HepG2 (cell line): ENCODE data around the gene ADAM10. TPM values are rescaled to one million over a fixed set of nuclear protein-coding genes. Genes with fewer than 3 reads are reported as not detected.

Experiments used
- ATAC-seq: fragments of 200-7000 bp; cut with Tn5 transposase; 3 replicates; pipeline ENCODE4 v1.9.1; 2020; ENCODE audit warnings: mild to moderate bottlenecking, moderate library complexity
- BruUV-seq: library from RNA; stranded (reverse); fragments of 400-500 nt; replicated peaks from 2 replicates; lab custom pipeline; 2021; lab: Mats Ljungman, UMichigan
- CTCF ChIA-PET: fragments of 300-600 bp; formaldehyde crosslinking; extraction: SDS; loops from one replicate; lab custom pipeline; 2021; ENCODE audit warnings: low total read pairs, inconsistent platforms, low intra/inter-chr PET ratio; lab: Yijun Ruan, JAX
- POLR2A ChIA-PET: fragments of 350-600 bp; sonication (Branson Sonifier 250); formaldehyde crosslinking; loops from one replicate; lab custom pipeline; 2020; ENCODE audit warnings: antibody characterized with exemption, inconsistent platforms; lab: Yijun Ruan, JAX
- DNase-seq: peaks from one replicate; pipeline ENCODE4 v3.0.0-alpha.2; 2015; ENCODE audit warnings: low spot score
- FAIRE-seq: peaks from 3 replicates; lab custom pipeline; 2011; peaks lifted over from hg19 to GRCh38; lab: Jason Lieb, UNC
- H2AFZ ChIP-seq: one replicate; pipeline ENCODE4 v1.6.1; 2011; ENCODE audit warnings: low read length, inconsistent platforms
- H3K27ac ChIP-seq: fragments of 300-600 bp; 3 replicates; pipeline ENCODE4 v1.8.0; 2011; ENCODE audit warnings: mixed run types, mild to moderate bottlenecking, mixed read lengths, low read length, inconsistent platforms; ENCODE audit not compliant: insufficient read depth; ENCODE audit errors: extremely low read length
- H3K27me3 ChIP-seq, 2 experiments: fragments of 200-600 bp in 1 of 2; 2 replicates in 1 of 2; 3 replicates in 1 of 2; pipeline versions ENCODE4 v1.6.0 to v1.8.0; 2011; ENCODE audit warnings: low read length in 2 of 2, mild to moderate bottlenecking in 2 of 2, moderate library complexity in 2 of 2, inconsistent platforms in 1 of 2; ENCODE audit not compliant: insufficient read depth in 2 of 2, control insufficient read depth in 1 of 2
- H3K36me3 ChIP-seq, 2 experiments: fragments of 200-600 bp in 1 of 2; replicated peaks in 1 of 2; 2 replicates in 1 of 2; 3 replicates in 1 of 2; pipeline versions ENCODE4 v1.5.1 to v1.8.0; 2011; ENCODE audit warnings: low read length in 2 of 2, inconsistent platforms in 1 of 2; ENCODE audit not compliant: insufficient read depth in 2 of 2, control insufficient read depth in 1 of 2
- H3K4me1 ChIP-seq: 2 replicates; pipeline ENCODE4 v1.5.1; 2012; ENCODE audit warnings: low read length, inconsistent platforms; ENCODE audit not compliant: insufficient read depth
- H3K4me2 ChIP-seq: 2 replicates; pipeline ENCODE4 v1.6.0; 2011; ENCODE audit warnings: low read depth, low read length, inconsistent platforms
- H3K4me3 ChIP-seq, 3 experiments: fragments of 200-600 bp in 1 of 3; sonication (generic), shearing (Covaris generic) in 1 of 3; replicated peaks in 1 of 3; 2 replicates each; pipeline ENCODE4 v1.5.1; 2011 to 2016; ENCODE audit warnings: low read length in 3 of 3, inconsistent platforms in 2 of 3, low read depth in 2 of 3, mild to moderate bottlenecking in 2 of 3, control low read depth in 1 of 3, mixed read lengths in 1 of 3; ENCODE audit not compliant: insufficient read depth in 1 of 3
- H3K79me2 ChIP-seq: one replicate; pipeline ENCODE4 v1.6.1; 2011; ENCODE audit warnings: low read length, inconsistent platforms; ENCODE audit not compliant: insufficient read depth
- H3K9ac ChIP-seq: 2 replicates; pipeline ENCODE4 v1.6.0; 2011; ENCODE audit warnings: mild to moderate bottlenecking, low read depth, low read length, inconsistent platforms; ENCODE audit not compliant: insufficient read depth
- H3K9me3 ChIP-seq: 2 replicates; pipeline ENCODE4 v1.5.1; 2012; ENCODE audit warnings: mild to moderate bottlenecking, low read length
- H4K20me1 ChIP-seq: 2 replicates; pipeline ENCODE4 v1.6.0; 2011; ENCODE audit warnings: inconsistent platforms, mild to moderate bottlenecking, low read length, moderate library complexity; ENCODE audit not compliant: insufficient read depth
- ASH2L ChIP-seq: fragments of 300-600, 200-600 bp; sonication (generic); IDR thresholded peaks from 2 replicates; pipeline ENCODE4 v1.7.0; 2017; ENCODE audit warnings: low read depth, mild to moderate bottlenecking, moderate library complexity, mixed read lengths, low read length; ENCODE audit not compliant: insufficient read length
- ATF7-NPFF ChIP-seq: sonication (generic); formaldehyde crosslinking; IDR thresholded peaks from 2 replicates; pipeline ENCODE4 v1.8.1; 2023; ENCODE audit warnings: mild to moderate bottlenecking, low read depth, missing genetic modification reagents, moderate library complexity
- CAMTA2 ChIP-seq: sonication (generic); formaldehyde crosslinking; IDR thresholded peaks from 2 replicates; pipeline ENCODE4 v1.4.0; 2020; ENCODE audit warnings: mild to moderate bottlenecking, missing genetic modification reagents, borderline replicate concordance
- FOSL1 ChIP-seq: sonication (generic); formaldehyde crosslinking; IDR thresholded peaks from 2 replicates; pipeline ENCODE4 v1.9.0; 2021; ENCODE audit warnings: missing genetic modification reagents, borderline replicate concordance
- GATA4 ChIP-seq: sonication (generic); IDR thresholded peaks from 2 replicates; pipeline ENCODE4 v1.6.1; 2016; ENCODE audit warnings: antibody characterized with exemption, low read depth, borderline replicate concordance
- MAFF ChIP-seq: IDR thresholded peaks from 2 replicates; pipeline ENCODE4 v1.6.1; 2011; ENCODE audit warnings: low read depth, low read length, improper control_type of control experiment
- MAFK ChIP-seq, 2 experiments: IDR thresholded peaks in 1 of 2; conservative IDR thresholded peaks in 1 of 2; 2 replicates each; pipeline ENCODE4 v1.6.1; 2011; ENCODE audit warnings: improper control_type of control experiment in 2 of 2, low read length in 2 of 2
- NCOA5 ChIP-seq: sonication (generic); formaldehyde crosslinking; IDR thresholded peaks from 2 replicates; pipeline ENCODE4 v1.4.0; 2020; ENCODE audit warnings: missing genetic modification reagents
- NFE2 ChIP-seq: sonication (generic); formaldehyde crosslinking; IDR thresholded peaks from 2 replicates; pipeline ENCODE4 v1.4.0; 2020; ENCODE audit warnings: missing genetic modification reagents
- TCF12 ChIP-seq, 2 experiments: fragments of 450-650 bp in 1 of 2; sonication (generic) in 1 of 2; formaldehyde crosslinking in 1 of 2; IDR thresholded peaks; 2 replicates each; pipeline versions ENCODE4 v1.6.1 to v1.8.0; 2017 to 2022; ENCODE audit warnings: antibody characterized with exemption in 1 of 2, mild to moderate bottlenecking in 1 of 2, missing genetic modification reagents in 1 of 2, moderate library complexity in 1 of 2
- YEATS4 ChIP-seq: sonication (generic); formaldehyde crosslinking; IDR thresholded peaks from 2 replicates; pipeline ENCODE4 v1.4.0; 2020; ENCODE audit warnings: missing genetic modification reagents, borderline replicate concordance
- ZNF460 ChIP-seq: sonication (generic); formaldehyde crosslinking; IDR thresholded peaks from 2 replicates; pipeline ENCODE4 v1.5.1; 2020; ENCODE audit warnings: missing genetic modification reagents, mild to moderate bottlenecking, borderline replicate concordance
- ZNF775 ChIP-seq: sonication (generic); formaldehyde crosslinking; IDR thresholded peaks from 2 replicates; pipeline ENCODE4 v1.4.0; 2020; ENCODE audit warnings: missing genetic modification reagents, mild to moderate bottlenecking, moderate library complexity, borderline replicate concordance
- WGBS: methylation state at CpG from one replicate; pipeline ENCODE4 v1.1.6; 2017; ENCODE audit warnings: low lambda C conversion rate; 5-methylcytosine and 5-hydroxymethylcytosine counted together
- in situ Hi-C: cut with HindIII; loops from 2 replicates; pipeline ENCODE4 v1.10.0; 2017; ENCODE audit warnings: low pct_unique_long_range_greater_than_20kb; ENCODE audit not compliant: extremely low pct_ligation_motif_present
- intact Hi-C: fragments of 100-400 bp; cut with micrococcal nuclease; formaldehyde crosslinking; loops from one replicate; pipeline ENCODE4 v1.10.0; 2022; ENCODE audit not compliant: unreplicated experiment
- polyA plus RNA-seq, 8 experiments: library from polyadenylated mRNA; depleted of rRNA in 3 of 8; stranded (reverse) in 7 of 8; unstranded in 1 of 8; fragments of >200 nt; fragmentation: Illumina TruSeq in 4 of 8; extraction: Trizol in 4 of 8; gene quantifications; 2 replicates each; pipeline versions ENCODE4 v1.2.1 to v1.2.3, GENCODE V29; 2011 to 2016; ENCODE audit warnings: low read depth in 4 of 8, missing spikeins in 1 of 8, mixed read lengths in 1 of 8; ENCODE audit not compliant: insufficient read depth in 1 of 8
- total RNA-seq, 5 experiments: library from RNA; depleted of rRNA; stranded (reverse); fragments of >200 nt; fragmentation: Illumina TruSeq; extraction: Trizol; gene quantifications; 2 replicates each; pipeline ENCODE4 v1.2.3, GENCODE V29; 2016; ENCODE audit warnings: low read depth in 1 of 5
- TF ChIP-seq, protein P1 (sequence below): sonication (generic); formaldehyde crosslinking; IDR thresholded peaks from 2 replicates; pipeline ENCODE4 v1.4.0; 2020; ENCODE audit warnings: low read depth, mild to moderate bottlenecking, missing genetic modification reagents
- TF ChIP-seq, protein P2 (sequence below): sonication (generic); formaldehyde crosslinking; IDR thresholded peaks from 2 replicates; pipeline ENCODE4 v1.5.0; 2020; ENCODE audit warnings: missing genetic modification reagents, mild to moderate bottlenecking, borderline replicate concordance

The ADAM10 gene
- total and polyA plus RNA-seq, 2 of the 13 experiments (the other 11 are each of a cell fraction or from before 2014, with no cell fraction given) = 92.7 to 125 TPM

DNA sequence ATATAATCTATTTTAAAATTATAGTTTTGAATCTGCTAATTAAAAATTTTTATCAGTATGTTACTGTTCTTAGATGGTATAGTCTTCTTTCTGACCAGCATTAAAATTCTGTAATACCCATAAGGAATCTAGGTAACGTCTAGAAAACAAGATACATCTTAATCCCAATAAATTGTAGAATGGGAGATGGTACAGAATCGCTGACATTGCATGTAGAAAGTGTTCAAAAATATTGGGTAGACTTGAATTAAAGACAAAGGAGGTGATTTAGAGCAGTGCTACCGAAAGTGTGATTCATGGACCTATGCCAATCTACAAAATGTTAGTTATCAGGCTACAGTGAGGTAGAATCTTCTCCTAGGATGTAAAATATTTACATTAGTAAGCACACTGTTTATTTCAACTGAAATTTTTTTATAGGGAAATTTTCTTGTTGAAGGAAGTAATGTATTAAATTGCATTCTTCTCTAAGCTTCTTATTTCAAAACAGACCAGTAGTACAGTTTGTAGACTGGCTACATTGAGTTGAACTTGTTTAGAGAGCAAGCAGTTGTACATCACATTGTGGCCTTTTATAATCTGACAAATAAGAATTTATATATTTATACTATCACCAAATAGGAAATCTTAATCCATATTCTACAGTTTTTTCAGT is 38.7 kb upstream of the ADAM10 start:
- DNase-seq (no peak), ATAC-seq (no peak), FAIRE-seq (no peak)
- no peak for TF ChIP-seq FOSL1 (CRISPR knock-in tag)
- TF ChIP-seq MAFK (conservative IDR thresholded peaks at IDR 0.05 in 1 of 2, IDR thresholded peaks at IDR 0.05 in 1 of 2; ENCODE audit: low read length in 2 of 2) = peak; percentile 81 to 90
- TF ChIP-seq, protein P1, sequence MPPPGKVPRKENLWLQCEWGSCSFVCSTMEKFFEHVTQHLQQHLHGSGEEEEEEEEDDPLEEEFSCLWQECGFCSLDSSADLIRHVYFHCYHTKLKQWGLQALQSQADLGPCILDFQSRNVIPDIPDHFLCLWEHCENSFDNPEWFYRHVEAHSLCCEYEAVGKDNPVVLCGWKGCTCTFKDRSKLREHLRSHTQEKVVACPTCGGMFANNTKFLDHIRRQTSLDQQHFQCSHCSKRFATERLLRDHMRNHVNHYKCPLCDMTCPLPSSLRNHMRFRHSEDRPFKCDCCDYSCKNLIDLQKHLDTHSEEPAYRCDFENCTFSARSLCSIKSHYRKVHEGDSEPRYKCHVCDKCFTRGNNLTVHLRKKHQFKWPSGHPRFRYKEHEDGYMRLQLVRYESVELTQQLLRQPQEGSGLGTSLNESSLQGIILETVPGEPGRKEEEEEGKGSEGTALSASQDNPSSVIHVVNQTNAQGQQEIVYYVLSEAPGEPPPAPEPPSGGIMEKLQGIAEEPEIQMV (CRISPR knock-in tag) = no peak
- TF ChIP-seq MAFF = peak; percentile 75
- Histone ChIP-seq H3K4me3 (no peak overlapping the region), H3K4me2 (no peak overlapping the region), H4K20me1 (no peaks in the 10 kb centered on the region), H3K4me1 (peaks cover 4% of the 10 kb centered on the region), H3K27me3 (no peaks in the 10 kb centered on the region), H3K27ac (no peak overlapping the region), H3K36me3 (peaks cover 1 to 17% of the 10 kb centered on the region in 2 experiments; a peak in 3 of 5 replicates), H3K79me2 (peaks cover 2% of the 10 kb centered on the region), H2AFZ (no peak overlapping the region), H3K9me3 (no peaks in the 10 kb centered on the region), H3K9ac (no peak overlapping the region)
- ChIA-PET CTCF (no interaction called here), POLR2A (no interaction called here)
- WGBS = 93% methylated on average over 3 of the region's 3 CpGs
- intact Hi-C loops = no loop called here
- no TSS peak for BruUV-seq
- in situ Hi-C loops = no loop called here

DNA sequence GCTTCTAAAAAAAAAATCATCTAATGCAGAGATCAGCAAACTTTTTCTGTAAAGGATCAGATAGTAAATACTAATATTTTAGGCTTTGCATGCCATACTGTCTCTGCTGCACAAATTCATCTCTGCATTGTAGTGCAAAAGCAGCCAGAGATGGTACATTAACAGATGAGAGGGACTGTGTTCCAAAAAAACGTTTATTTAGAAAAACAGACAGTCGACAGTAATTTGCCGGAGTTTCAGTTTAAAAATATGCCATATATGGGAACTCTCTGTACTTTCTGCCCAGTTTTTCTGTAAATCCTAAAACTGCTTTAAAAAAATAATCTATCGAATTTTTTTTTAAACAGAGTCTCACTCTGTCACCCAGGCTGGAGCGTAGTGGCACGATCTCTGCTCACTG is 35.8 kb upstream of the ADAM10 start:
- Histone ChIP-seq H3K4me2 (no peak overlapping the region), H2AFZ (no peak overlapping the region), H3K27me3 (no peaks in the 10 kb centered on the region), H3K79me2 (peaks cover 8% of the 10 kb centered on the region), H3K4me3 (no peak overlapping the region), H3K27ac (no peak overlapping the region), H3K36me3 (peaks cover 0 to 8% of the 10 kb centered on the region in 2 experiments; a peak in 3 of 5 replicates), H3K9me3 (no peaks in the 10 kb centered on the region), H4K20me1 (0 out of 2 replicates have a peak, but pooled peaks cover 2% of the 10 kb centered on the region), H3K4me1 (no peaks in the 10 kb centered on the region), H3K9ac (no peak overlapping the region)
- DNase-seq (no peak), FAIRE-seq (no peak), ATAC-seq (no peak)
- WGBS = 92% methylated on average over 6 of the region's 6 CpGs
- in situ Hi-C loops = no loop called here
- CTCF ChIA-PET = no interaction called here
- POLR2A ChIA-PET = no interaction called here
- BruUV-seq = no TSS peak
- intact Hi-C loops = no loop called here
- TF ChIP-seq NFE2 = no peak
- no peak for TF ChIP-seq ZNF775 (CRISPR knock-in tag)
- no peak for TF ChIP-seq ZNF460
- TF ChIP-seq GATA4 = no peak
- TF ChIP-seq ASH2L = no peak
- TF ChIP-seq ATF7-NPFF (CRISPR knock-in tag) = no peak
- TF ChIP-seq, protein P2, sequence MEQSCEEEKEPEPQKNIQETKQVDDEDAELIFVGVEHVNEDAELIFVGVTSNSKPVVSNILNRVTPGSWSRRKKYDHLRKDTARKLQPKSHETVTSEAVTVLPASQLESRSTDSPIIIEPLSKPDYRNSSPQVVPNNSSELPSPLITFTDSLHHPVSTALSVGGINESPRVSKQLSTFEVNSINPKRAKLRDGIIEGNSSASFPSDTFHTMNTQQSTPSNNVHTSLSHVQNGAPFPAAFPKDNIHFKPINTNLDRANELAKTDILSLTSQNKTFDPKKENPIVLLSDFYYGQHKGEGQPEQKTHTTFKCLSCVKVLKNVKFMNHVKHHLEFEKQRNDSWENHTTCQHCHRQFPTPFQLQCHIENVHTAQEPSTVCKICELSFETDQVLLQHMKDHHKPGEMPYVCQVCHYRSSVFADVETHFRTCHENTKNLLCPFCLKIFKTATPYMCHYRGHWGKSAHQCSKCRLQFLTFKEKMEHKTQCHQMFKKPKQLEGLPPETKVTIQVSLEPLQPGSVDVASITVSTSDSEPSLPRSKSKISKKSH (CRISPR knock-in tag) = no peak
- TF ChIP-seq NCOA5 (CRISPR knock-in tag) = no peak
- no peak for TF ChIP-seq CAMTA2
- TF ChIP-seq YEATS4 (CRISPR knock-in tag) = no peak
- no peak for TF ChIP-seq TCF12 (IDR thresholded peaks at IDR 0.05)
- TF ChIP-seq TCF12 (CRISPR knock-in tag; IDR thresholded peaks at IDR 0.05) = no peak
